GM21360 (cell line): ENCODE results near the gene PLSCR3.
A peak's percentile ranks its signal among the peaks of the same experiment; 100 is the strongest.

Source experiments
- ATAC-seq: cut with Tn5 transposase; IDR thresholded peaks from one replicate; pipeline ENCODE4 v1.9.1; 2021; ENCODE audit warnings: mild to moderate bottlenecking, moderate library complexity; ENCODE audit not compliant: unreplicated experiment

Gene PLSCR3

DNA sequence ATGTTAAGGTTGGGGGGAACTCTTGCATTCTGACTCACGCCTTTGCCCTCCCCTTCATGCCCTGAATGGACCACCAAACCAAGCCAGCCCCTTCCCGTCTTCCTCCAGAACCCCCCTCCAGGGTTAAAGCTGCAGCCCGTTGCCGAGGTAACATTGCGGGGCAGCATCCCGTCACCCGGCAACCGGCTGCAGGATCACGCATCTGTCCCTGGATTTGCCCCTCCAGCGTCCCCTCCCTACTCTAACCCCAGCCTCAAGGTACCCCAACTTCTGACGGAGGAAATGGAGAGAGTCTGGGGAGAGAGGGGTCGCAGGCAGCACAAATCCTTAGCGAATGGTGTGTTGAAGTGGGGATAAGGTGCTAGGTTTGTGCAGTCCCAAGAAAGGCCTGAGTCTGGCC is 12.8 kb upstream of the PLSCR3 start:
- no peak for ATAC-seq

DNA sequence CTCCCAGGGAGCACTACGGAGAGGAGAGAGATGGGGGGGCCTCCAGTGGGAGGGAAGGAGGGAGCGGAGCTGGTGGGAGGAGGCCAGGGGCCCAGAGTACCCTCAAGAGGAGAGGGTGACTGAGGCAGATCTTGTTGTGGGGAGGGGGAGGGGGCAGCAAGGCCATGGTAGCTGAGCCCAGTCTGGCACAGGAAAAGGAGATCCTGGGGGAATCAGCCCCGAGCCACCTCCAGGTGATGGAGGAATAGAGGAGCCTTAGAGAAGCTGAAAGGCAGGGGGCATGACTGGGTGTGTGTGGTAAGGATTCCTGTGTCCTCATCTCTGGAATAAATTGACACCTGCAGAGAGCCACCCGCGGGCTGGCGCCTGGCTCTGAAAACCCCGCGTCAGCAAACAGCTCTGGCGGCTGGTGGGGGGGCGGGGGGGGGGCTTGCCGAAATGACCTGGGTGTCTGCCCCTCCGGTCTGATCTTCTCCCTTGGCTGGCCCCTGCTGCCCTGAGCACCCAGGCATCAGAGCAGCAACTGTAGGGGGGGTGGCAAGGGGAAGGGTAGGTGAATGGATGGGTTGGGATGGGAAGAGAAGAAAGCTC is 12.0 kb upstream of the PLSCR3 start:
- no peak for ATAC-seq

DNA sequence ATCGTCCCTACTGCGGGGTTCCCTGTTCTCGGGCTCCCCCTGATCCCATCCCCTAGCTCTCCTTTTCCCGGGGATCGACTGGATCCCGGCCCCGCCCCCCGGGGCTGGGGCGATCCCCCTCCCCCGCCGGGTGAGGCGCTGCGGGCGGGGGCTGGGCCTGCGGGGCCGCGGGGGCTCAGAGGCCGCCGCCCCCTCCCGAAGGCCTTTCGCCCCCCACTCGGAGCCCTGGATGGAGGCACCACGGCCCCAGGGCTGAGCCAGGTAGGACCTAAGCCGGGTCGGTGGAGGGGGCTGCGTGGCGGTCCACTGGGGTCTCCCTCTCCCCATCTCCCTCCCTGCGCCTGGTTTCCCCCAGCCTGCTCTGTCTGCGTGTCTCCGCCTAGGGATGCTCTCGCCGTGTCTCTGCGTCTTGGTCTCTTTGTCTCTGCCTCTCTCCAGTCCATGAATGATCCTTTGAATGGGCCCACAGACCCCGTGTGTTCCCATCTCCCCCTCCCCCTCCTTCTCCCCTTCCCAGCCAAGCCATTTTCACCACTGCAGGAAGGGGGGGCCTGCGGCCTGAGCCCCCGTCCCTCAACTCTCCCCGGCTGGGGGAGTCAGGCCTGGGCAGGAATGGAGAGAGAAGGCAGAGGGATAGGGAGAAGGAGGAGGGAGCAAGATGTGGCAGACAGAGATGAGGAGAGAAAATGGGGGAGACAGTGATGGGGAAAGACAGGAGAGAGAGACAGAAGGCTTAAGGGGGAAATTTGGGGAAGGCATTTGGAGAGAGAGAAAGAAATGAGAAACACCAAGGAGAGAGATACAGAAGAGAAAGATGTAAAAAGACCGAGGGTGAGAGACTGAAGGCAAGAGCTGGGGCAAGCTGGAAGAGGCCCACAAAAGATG is 11.3 kb upstream of the PLSCR3 start:
- ATAC-seq, result no peak

DNA sequence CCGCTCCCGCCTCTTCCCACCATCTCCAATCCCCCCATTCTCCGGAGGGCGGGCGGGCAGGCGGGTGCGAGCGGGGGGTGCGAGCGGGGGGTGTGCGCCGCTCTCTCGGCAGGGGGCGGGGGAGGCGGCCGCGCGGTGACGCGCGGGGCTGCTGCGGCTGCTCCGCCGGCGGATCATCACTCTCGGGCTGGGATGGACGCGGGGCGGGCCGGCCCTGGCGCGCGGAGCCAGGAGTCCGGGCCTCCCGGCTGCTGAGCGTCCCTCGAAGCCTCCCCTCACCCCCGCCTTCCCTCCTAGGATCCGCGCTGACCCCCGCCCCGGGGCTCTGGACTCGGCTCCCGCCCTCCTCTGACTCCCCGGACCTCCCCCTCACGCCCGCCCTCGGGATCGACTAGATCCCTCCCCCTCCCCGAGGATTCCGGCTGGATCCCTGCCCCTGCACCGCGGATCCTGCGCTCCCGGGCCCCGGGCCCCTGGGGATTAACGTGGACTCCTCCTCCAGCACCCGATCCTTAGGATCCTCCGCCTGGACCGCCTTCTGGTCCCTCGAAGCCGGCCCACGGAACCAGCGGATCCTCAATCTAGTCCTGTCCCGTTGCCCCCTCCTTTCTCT is 10.5 kb upstream of the PLSCR3 start:
- peak; percentile 10 for ATAC-seq

DNA sequence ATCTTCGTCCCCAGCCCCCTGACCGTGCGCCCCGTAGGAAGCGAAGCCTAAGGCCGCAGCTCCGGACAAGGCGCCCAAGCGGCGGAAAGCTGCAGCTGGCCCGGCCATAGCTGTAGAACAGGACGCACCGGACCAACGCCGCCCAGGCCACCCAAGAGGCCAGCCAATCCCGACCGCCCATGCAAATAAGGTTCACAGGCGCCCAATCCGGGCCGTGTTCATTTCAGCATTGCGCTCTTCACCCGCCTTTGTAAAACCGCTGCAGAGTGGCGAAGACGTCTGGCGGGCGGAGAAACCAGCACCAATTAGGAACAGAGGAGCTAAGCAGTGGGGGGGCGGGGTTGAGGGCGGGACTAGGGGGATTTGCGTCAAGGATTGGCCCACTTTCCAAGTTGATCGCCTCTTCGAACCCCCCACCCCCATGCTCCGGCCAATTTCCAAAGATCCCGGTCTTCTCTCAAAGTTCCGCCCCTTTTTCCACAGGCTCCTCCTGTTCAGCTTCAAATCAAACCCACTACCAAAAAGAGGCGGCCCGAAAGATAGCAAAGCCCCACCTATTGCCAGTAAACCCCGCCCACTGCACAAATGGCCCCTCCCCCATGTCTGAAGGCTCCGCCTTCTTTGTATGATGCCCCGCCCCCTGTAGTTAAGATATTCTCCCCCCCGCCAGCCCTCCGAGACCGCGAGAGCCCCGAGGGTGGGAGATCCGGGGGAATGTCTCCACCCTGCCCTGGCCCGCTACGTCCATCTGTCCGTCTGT is 9.8 kb upstream of the PLSCR3 start, which contains the start of gene TMEM256:
Gene TMEM256 (minus strand): TSS at position 121 of the 760 bp plus-strand sequence. CDS start 13 bp downstream, at position 108.
- peak; percentile 82 for ATAC-seq

DNA sequence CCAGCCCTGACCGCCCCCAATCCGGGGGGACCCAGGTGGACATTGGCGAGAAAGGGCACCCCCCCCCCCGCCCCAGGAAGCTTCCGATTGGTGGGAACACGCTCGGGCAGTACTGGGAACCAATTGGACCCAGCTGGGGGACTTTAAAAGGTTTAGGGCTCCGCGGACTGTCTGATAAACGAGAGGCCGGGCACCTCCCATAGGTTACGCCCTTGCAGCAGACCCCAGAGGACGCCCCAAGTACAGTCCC is 9.3 kb upstream of the PLSCR3 start:
- ATAC-seq, result no peak

DNA sequence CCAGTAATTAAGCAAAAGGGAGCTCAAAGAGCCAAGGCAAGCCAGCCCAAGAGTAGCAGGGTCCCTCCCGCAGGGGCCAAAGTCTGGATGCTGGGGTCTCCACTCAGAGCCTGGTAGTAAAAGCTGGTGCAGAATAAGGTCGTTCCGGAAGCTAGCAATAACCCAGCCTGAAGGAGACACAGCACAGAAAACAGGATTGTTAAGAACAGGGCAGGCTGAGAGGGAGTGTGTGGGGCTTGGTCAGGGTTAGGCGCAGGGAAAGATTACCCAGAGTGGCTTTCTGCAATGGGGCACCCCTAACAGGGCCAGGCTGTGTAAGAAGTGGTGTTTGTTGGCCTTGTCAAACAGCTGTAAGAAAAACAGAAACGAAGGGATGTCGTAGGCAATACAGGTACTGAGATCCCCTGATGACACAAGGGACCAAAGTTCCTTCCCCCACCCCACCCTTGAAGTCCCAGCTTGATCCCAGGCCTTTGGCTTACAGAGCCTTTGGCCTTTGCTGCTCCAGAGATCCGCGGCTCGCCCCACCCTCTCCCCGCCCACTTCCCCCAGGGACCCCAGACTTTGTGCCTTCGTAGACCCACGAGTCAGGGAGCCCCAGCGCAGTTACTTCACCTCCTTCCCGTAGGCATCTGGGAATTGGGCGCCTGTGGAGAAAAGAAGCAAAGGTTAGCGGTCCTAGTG is 8.9 kb upstream of the PLSCR3 start:
- ATAC-seq, result no peak

DNA sequence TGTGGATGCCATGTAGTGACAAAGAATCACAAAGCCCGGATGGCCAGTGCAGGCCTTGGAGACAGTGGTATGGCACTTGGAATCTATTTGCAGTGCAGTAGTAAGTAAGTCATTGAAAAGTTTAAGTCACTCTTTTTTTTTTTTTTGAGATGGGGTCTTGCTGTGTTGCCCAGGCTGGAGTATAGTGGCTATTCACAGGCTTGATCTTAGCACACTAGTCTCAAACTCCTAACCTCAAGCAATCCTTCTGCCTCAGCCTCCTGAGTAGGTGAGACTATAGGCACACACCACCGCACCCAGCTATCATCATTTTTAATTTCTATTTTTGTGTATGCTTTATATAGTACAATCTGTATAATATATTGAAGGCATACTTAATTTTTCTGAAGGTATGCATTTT is 4.3 kb upstream of the PLSCR3 start:
- ATAC-seq, result no peak

DNA sequence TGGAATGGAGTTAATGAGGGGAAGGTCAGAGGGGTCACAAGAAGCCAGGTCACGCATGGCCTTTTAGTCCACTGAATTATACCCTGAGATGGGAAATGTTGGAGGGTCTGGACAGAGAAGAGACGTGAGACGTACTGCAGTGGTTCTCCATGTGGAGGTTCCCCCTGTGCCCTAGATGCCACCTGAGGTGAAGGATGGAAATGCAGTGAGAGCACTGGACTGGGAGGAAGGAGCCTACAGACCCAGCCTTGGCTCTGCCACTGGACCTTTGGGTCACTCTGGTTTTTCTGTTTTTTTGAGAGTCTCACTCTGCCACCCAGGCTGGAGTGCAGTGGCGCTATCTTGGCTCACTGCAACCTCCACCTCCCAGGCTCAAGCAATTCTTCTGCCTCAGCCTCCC is 1.8 kb upstream of the PLSCR3 start:
- ATAC-seq, result no peak

DNA sequence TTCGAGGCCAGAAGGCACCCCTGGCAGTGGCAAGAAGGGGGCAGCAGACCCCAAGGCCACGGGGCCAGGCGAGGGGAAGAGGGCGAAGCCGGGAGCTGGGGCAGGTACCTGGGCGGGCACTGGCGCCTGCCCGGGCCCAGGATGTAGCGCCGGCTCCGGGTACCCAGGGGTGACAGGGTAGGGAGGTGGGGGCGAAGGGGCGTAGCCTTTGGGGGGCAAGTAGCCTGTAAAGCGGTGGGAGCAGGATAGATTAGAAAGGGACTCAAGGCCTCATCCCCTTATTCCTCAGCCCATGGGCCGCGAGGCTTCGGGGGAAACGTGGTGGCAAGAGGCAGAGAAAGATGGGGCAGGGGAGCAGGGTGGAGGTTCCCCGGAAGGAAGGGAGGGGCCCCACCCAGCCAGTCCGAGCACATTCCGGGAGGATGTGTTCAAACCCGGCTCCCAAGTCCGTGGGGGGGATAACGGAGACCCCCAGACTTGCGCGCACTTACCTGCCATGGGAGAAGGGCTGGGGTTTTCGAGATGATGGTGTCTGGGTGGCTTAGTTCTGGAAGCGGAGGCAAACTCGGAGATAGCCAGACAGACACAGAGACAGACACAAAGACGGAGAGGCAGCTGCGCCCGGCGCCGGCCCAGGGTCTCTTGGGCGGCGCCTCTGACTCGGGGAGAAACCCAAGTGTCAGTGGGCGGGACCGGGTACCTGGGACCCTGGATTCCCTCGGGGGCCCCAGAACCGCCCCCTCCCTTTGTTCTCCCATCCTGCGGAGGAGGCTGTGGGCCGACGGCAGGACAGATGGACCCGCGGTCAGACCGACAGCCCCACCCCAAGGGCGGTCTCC is 493 bp downstream of the PLSCR3 start:
- ATAC-seq, result peak; percentile 30

DNA sequence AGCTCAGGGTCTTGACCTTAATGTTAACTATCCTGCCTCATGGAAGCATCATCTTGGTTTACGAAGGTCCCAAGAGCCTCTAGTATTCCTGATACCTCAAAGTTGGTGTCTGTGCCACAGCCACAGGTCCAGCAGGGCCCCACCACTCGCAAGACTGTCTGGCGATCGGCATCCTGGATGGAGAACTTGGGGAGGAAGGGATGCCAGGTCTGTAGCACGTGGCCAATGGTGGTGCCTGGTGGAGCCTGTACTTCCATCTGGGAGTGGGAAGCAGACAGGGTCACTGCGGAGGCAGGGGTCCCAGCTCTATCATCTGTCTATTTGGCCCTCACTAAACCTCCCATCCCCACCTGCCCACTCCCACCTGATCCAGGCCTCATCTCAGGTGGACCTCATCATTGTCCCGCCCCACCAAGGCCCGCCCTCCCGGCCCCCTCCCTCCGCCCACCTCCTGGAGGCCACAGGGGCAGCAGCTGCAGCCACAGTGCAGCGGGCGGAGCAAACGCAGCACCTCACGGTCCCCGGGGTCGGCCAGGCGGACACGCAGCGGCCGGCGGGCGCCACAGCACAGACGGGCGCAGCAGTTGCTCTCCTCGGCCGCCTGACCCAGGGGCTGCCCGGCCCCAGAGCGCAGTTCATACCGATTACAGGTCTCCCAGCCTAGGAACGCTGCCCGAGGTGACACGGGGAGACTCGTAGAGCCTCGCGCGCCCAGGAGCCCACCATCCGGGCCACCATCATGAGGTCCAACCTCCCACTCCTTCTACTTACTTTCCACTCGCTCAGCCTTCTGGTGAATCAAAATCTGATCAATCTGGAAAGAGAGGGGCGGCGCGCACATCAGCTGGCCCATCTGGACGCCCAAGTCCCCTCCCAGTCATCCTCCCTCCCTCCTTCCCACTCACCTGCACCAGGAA is 1.4 kb downstream of the PLSCR3 start:
- ATAC-seq, result no peak

DNA sequence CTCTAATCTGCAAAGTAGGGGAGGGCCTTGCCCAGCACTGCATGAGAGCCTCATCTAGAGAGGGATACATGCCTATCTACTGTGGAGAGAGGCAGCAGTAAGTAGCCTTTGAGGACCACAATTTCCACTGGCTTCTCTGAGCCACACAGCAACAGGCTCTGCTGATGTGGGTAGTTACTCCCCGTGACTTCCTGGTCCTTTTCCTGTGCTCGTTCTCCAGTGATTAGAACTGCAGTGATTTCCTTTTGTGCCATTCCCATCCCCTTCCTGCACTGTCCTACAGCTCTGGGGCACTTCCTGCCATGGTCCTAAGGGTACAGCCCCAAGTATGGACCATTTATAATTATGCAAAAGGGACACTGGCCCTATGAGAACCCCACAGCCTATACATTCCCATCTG is 3.0 kb downstream of the PLSCR3 start:
- ATAC-seq, result no peak

DNA sequence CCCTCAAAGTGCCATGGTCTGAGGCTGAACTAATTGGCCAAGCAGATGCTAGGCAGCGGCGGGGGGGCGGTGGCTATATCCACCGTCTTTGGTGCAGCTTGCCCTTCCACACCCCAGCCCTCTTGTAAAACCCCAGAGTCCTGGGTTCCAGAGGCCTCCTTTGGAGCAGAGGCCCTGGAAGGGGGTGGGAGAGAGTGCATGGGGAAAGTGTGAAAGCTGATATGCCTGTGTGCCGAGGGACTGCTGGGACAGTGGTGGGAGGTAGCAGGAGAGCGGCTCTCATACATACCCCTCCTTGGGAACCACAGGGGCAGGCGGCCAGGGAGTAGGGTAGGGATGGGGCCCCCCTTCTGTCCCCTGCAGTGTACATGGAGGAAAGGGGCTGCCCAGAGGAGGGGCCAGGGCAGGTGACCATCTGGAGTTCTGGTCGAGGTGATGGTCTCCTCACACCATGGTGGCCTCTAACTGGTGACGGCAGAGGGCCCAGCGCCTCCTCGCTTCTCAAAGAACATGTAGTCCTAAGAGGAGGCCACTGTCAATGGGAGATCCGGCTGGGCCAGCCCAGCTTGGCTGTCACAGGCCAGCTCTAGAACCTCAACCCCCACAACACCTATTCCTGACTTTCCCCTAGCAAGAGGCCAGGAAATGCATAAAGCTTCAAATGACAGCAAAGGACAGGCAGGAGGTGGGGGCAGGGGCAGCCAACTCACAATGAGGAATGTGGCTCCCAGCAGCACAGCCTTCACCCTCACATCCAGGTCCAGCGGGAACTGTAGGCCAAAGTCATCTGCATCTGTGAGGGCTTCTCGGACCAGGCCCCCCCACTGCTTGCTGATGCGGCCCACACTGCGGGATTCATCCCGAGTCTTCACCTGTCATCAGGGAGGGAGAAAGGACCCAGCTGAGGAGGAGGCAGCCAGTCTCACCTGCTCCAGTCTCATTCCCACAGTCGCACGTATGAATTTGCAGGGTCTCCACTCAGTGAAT is 4.1 kb downstream of the PLSCR3 start:
- no peak for ATAC-seq

DNA sequence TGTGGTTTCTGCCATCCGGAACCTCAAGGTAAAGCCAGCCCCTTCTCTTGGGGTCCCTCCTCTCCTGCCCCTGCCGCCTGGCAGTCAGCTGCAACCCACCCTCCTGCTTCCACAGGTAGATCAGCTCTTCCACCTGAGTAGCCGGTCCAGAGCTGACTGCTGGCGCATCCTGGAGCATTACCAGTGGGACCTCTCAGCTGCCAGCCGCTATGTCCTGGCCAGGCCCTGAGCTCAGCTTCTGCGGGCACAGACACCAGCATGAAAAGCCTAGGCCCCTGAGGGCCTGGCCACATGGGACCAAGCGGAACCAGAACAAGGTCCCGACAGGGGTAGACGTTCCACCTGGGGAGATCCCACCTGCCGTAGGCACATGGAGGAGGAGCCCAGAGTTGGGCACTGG is 5.5 kb downstream of the PLSCR3 start:
- no peak for ATAC-seq

DNA sequence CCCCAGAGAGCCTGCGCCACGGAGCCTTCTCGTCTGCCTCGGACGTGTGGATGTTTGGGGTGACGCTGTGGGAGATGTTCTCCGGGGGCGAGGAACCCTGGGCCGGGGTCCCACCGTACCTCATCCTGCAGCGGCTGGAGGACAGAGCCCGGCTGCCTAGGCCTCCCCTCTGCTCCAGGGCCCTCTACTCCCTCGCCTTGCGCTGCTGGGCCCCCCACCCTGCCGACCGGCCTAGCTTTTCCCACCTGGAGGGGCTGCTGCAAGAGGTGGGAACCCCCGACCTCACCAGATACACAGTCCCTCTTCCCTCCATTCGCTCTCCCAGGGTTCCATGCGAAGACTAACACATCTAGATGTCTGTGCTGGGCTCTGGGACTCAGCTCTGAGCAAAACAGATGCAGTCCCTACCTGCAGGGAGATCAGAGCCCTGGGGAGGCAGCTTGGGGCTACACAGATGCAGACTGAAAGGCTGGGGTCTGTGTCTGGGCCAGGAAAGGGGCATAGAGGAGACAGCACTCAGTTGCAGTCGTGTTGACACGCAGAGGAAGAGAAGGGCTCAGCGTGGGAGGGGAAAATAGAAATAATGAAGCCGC is 9.7 kb downstream of the PLSCR3 start:
- ATAC-seq, result no peak

DNA sequence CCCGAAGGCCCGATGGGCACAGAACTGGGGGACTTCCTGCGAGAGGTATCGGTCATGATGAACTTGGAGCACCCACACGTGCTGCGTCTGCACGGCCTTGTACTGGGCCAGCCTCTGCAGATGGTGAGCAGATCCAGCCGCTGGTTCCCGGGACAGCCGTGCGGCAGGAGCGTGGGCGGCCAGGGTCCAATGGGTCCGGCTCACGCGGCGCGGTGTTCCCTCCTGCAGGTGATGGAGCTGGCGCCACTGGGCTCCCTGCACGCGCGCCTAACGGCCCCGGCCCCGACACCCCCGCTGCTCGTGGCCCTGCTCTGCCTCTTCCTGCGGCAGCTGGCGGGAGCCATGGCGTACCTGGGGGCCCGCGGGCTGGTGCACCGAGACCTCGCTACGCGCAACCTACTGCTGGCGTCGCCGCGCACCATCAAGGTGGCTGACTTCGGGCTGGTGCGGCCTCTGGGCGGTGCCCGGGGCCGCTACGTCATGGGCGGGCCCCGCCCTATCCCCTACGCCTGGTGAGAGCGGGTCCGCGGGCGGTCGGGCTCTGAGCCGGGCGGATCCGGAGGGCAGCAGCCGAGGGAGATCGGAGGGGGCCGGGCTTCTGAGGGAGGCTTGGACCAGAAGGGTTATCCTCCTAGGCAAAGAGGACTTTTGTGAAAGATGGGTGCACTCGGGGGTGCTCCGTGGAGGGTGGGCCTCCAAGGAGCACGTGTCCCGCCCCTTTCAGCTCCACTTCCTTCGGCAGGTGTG is 10.4 kb downstream of the PLSCR3 start:
- ATAC-seq, result peak; percentile 48

DNA sequence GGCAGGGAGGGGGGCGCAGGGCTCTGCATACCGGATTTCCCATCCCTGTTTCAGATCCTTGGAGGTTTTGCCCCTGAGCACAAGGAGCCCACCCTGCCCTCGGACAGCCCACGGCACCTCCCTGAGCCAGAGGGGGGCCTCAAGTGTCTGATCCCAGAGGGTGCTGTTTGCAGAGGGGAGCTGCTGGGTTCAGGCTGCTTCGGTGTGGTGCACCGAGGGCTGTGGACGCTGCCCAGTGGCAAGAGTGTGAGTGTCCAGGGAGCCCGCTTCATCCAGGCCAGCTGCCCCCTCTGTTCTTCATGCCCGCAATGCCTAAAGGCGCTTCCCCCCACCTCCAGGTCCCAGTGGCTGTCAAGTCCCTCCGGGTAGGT is 11.0 kb downstream of the PLSCR3 start:
- ATAC-seq, result no peak
